NCI-H1436 treated with DMSO at 0.1 percent for 48 hours (cell line): ENCODE measurements around the gene TEX14.
A peak's percentile ranks its signal among the peaks of the same experiment; 100 is the strongest.
"Not testable (repeated sequence)": the region's sequence is repeated elsewhere in the genome, so short reads cannot be mapped to it uniquely, and the experiment has no call there.

Experiments
- DNase-seq: peaks from one replicate; lab custom pipeline; 2025; lab: John Stamatoyannopoulos, UW

TEX14 gene

GRCh38 chr17:58692239-58693055, 602 bp upstream of the TEX14 start, which contains the start of gene RAD51C:
Gene RAD51C (plus strand): TSS chr17:58692602. CDS start chr17:58692644, 42 bp downstream.
- DNase-seq: peak; percentile 58

- DNase-seq: not testable (repeated sequence)
These were observed 1.8 kb downstream of the TEX14 start for GRCh38 chr17:58690033-58690432.

- DNase-seq: no peak
These were observed 3.3 kb downstream of the TEX14 start for GRCh38 chr17:58688521-58688920.

GRCh38 chr17:58686980-58687379, 4.9 kb downstream of the TEX14 start:
- DNase-seq: no peak

GRCh38 chr17:58684462-58684861, 7.4 kb downstream of the TEX14 start:
- not testable (repeated sequence) for DNase-seq

- no peak for DNase-seq
These were observed 7.8 kb downstream of the TEX14 start for GRCh38 chr17:58684003-58684402.

- DNase-seq: peak; percentile 70
These were observed 11.8 kb downstream of the TEX14 start for GRCh38 chr17:58680038-58680369.

GRCh38 chr17:58679263-58680037, 12.4 kb downstream of the TEX14 start:
- peak; percentile 70 for DNase-seq

GRCh38 chr17:58678287-58678686, 13.6 kb downstream of the TEX14 start:
- not testable (repeated sequence) for DNase-seq

GRCh38 chr17:58677194-58677880, 14.5 kb downstream of the TEX14 start:
- DNase-seq: no peak

- DNase-seq: no peak
These were observed 19.9 kb downstream of the TEX14 start for GRCh38 chr17:58671969-58672368.

- no peak for DNase-seq
These were observed 22.0 kb downstream of the TEX14 start for GRCh38 chr17:58669853-58670252.

GRCh38 chr17:58668598-58668935, 23.3 kb downstream of the TEX14 start:
- DNase-seq: no peak

- no peak for DNase-seq
These were observed 23.8 kb downstream of the TEX14 start for GRCh38 chr17:58667934-58668597.

GRCh38 chr17:58666858-58667267, 25.0 kb downstream of the TEX14 start:
- peak; percentile 63 for DNase-seq

GRCh38 chr17:58665946-58666857, 25.6 kb downstream of the TEX14 start:
- no peak for DNase-seq

- DNase-seq: no peak
These were observed 27.5 kb downstream of the TEX14 start for GRCh38 chr17:58664302-58664701.

GRCh38 chr17:58661499-58661898, 30.3 kb downstream of the TEX14 start:
- no peak for DNase-seq

- no peak for DNase-seq
These were observed 31.2 kb downstream of the TEX14 start for GRCh38 chr17:58660621-58661020.

GRCh38 chr17:58659714-58660084, 32.1 kb downstream of the TEX14 start:
- not testable (repeated sequence) for DNase-seq
